Measurements from ENCODE around the gene RGS7.
"Not testable (repeated sequence)": the region's sequence is repeated elsewhere in the genome, so short reads cannot be mapped to it uniquely, and the experiment has no call there.

The RGS7 gene

GRCh38 chr1:240895424-240895823, 461.6 kb downstream of the RGS7 start:
- not testable (repeated sequence) for DNase-seq

GRCh38 chr1:240888787-240889048, 468.3 kb downstream of the RGS7 start:
- no peak for DNase-seq

GRCh38 chr1:240888039-240888786, 468.8 kb downstream of the RGS7 start:
- DNase-seq: no peak

GRCh38 chr1:240883490-240883889, 473.5 kb downstream of the RGS7 start:
- DNase-seq: no peak

- not testable (repeated sequence) for DNase-seq
Observed at GRCh38 chr1:240882656-240883308, 474.2 kb downstream of the RGS7 start.

- no peak for DNase-seq
Observed at GRCh38 chr1:240878631-240879030, 478.4 kb downstream of the RGS7 start.

- no peak for DNase-seq
Observed at GRCh38 chr1:240877605-240878004, 479.4 kb downstream of the RGS7 start.

GRCh38 chr1:240876071-240876470, 480.9 kb downstream of the RGS7 start:
- DNase-seq: no peak

GRCh38 chr1:240869071-240869470, 487.9 kb downstream of the RGS7 start:
- DNase-seq: no peak

- DNase-seq: no peak
Observed at GRCh38 chr1:240866724-240867123, 490.3 kb downstream of the RGS7 start.

- no peak for DNase-seq
Observed at GRCh38 chr1:240860023-240860422, 497.0 kb downstream of the RGS7 start.

- DNase-seq: no peak
Observed at GRCh38 chr1:240854367-240854766, 502.6 kb downstream of the RGS7 start.

- DNase-seq: no peak
Observed at GRCh38 chr1:240847325-240847724, 509.7 kb downstream of the RGS7 start.

- no peak for DNase-seq
Observed at GRCh38 chr1:240844486-240844885, 512.5 kb downstream of the RGS7 start.

GRCh38 chr1:240843798-240844197, 513.2 kb downstream of the RGS7 start:
- no peak for DNase-seq

- DNase-seq: no peak
Observed at GRCh38 chr1:240836271-240836670, 520.7 kb downstream of the RGS7 start.

GRCh38 chr1:240835291-240835690, 521.7 kb downstream of the RGS7 start:
- DNase-seq: no peak

- DNase-seq: no peak
Observed at GRCh38 chr1:240833075-240833474, 523.9 kb downstream of the RGS7 start.

GRCh38 chr1:240831922-240832321, 525.1 kb downstream of the RGS7 start:
- no peak for DNase-seq

GRCh38 chr1:240831191-240831631, 525.8 kb downstream of the RGS7 start:
- DNase-seq: no peak

- no peak for DNase-seq
Observed at GRCh38 chr1:240829487-240829886, 527.5 kb downstream of the RGS7 start.

GRCh38 chr1:240827786-240828185, 529.2 kb downstream of the RGS7 start:
- no peak for DNase-seq

- no peak for DNase-seq
Observed at GRCh38 chr1:240824238-240824637, 532.8 kb downstream of the RGS7 start.

GRCh38 chr1:240823357-240823756, 533.6 kb downstream of the RGS7 start:
- no peak for DNase-seq

GRCh38 chr1:240821925-240822324, 535.1 kb downstream of the RGS7 start:
- no peak for DNase-seq
